Astrocyte (in vitro differentiated cells and primary cell): ENCODE measurements around the gene RAP1GAP. TPM values are rescaled to one million over a fixed set of nuclear protein-coding genes. Genes with fewer than 3 reads are reported as not detected.
A peak's percentile ranks its signal among the peaks of the same experiment; 100 is the strongest.
"Not testable (repeated sequence)": the region's sequence is repeated elsewhere in the genome, so short reads cannot be mapped to it uniquely, and the experiment has no call there.

Source experiments
- DNase-seq: peaks from one replicate; pipeline ENCODE4 v3.0.0-alpha.2; 2010; ENCODE audit warnings: low read depth
- FAIRE-seq: peaks from 2 replicates; lab custom pipeline; 2011; peaks lifted over from hg19 to GRCh38; lab: Jason Lieb, UNC
- H2AFZ ChIP-seq: 2 replicates; pipeline ENCODE4 v1.6.0; 2012; ENCODE audit warnings: low read depth, low read length, inconsistent platforms
- H3K27ac ChIP-seq: 2 replicates; pipeline ENCODE4 v1.5.1; 2011; ENCODE audit warnings: low read depth, low read length, inconsistent platforms
- H3K27me3 ChIP-seq: 2 replicates; pipeline ENCODE4 v1.6.0; 2011; ENCODE audit warnings: low read length, inconsistent platforms; ENCODE audit not compliant: insufficient read depth
- H3K36me3 ChIP-seq: 2 replicates; pipeline ENCODE4 v1.5.1; 2011; ENCODE audit warnings: low read length, inconsistent platforms; ENCODE audit not compliant: insufficient read depth
- H3K4me1 ChIP-seq: 2 replicates; pipeline ENCODE4 v1.5.1; 2011; ENCODE audit warnings: low read length, inconsistent platforms; ENCODE audit not compliant: insufficient read depth
- H3K4me2 ChIP-seq: 2 replicates; pipeline ENCODE4 v1.6.0; 2012; ENCODE audit warnings: low read length, inconsistent platforms
- H3K4me3 ChIP-seq: 2 replicates; pipeline ENCODE4 v1.5.1; 2011; ENCODE audit warnings: low read depth, mild to moderate bottlenecking, low read length, inconsistent platforms; ENCODE audit not compliant: insufficient read depth
- H3K79me2 ChIP-seq: 2 replicates; pipeline ENCODE4 v1.6.0; 2012; ENCODE audit warnings: mild to moderate bottlenecking, low read length, inconsistent platforms; ENCODE audit not compliant: insufficient read depth
- H3K9ac ChIP-seq: 2 replicates; pipeline ENCODE4 v1.6.0; 2012; ENCODE audit warnings: mild to moderate bottlenecking, low read length, inconsistent platforms
- H3K9me3 ChIP-seq: 2 replicates; pipeline ENCODE4 v1.5.1; 2012; ENCODE audit warnings: low read depth, mild to moderate bottlenecking, low read length, inconsistent platforms; ENCODE audit not compliant: insufficient read depth
- H4K20me1 ChIP-seq: 2 replicates; pipeline ENCODE4 v1.6.0; 2012; ENCODE audit warnings: low read length, inconsistent platforms; ENCODE audit not compliant: insufficient read depth
- H3K27ac Mint-ChIP-seq: one replicate; pipeline ENCODE4 v1.8.0; 2021; ENCODE audit warnings: mild to moderate bottlenecking, mixed read lengths; ENCODE audit not compliant: unreplicated experiment
- H3K27me3 Mint-ChIP-seq: one replicate; pipeline ENCODE4 v1.8.0; 2021; ENCODE audit warnings: low read depth, mixed read lengths; ENCODE audit not compliant: unreplicated experiment
- H3K36me3 Mint-ChIP-seq: one replicate; pipeline ENCODE4 v1.8.0; 2021; ENCODE audit warnings: low read depth, mixed read lengths; ENCODE audit not compliant: unreplicated experiment
- H3K4me1 Mint-ChIP-seq: one replicate; pipeline ENCODE4 v1.8.0; 2021; ENCODE audit warnings: low read depth, mixed read lengths; ENCODE audit not compliant: unreplicated experiment
- H3K4me3 Mint-ChIP-seq: one replicate; pipeline ENCODE4 v1.8.0; 2021; ENCODE audit warnings: mild to moderate bottlenecking, moderate library complexity, mixed read lengths; ENCODE audit not compliant: unreplicated experiment
- H3K9me3 Mint-ChIP-seq: one replicate; pipeline ENCODE4 v1.8.0; 2021; ENCODE audit warnings: mild to moderate bottlenecking, mixed read lengths; ENCODE audit not compliant: unreplicated experiment
- EZH2 ChIP-seq: IDR thresholded peaks from 2 replicates; pipeline ENCODE4 v1.6.1; 2012; ENCODE audit warnings: mild to moderate bottlenecking, low read length, inconsistent platforms; ENCODE audit not compliant: insufficient read depth
- total RNA-seq: library from RNA; stranded (reverse); gene quantifications from 2 replicates; pipeline ENCODE4 v1.2.1, GENCODE V29; 2021
- TF ChIP-seq, protein P1 (sequence below): IDR thresholded peaks from 2 replicates; pipeline ENCODE4 v1.5.1; 2011; ENCODE audit warnings: low read depth, mild to moderate bottlenecking, inconsistent platforms, low read length, moderate library complexity; ENCODE audit not compliant: insufficient read depth

RAP1GAP gene
- total RNA-seq, 1 donor from 2014 or later = 3.2 TPM

GRCh38 chr1:21680381-21680780, 11.2 kb upstream of the RAP1GAP start:
- no peaks in the 10 kb centered on the region for H3K27me3 Mint-ChIP-seq
- Histone ChIP-seq H3K27me3 (no peaks in the 10 kb centered on the region), H2AFZ (no peak overlapping the region), H3K9me3 (no peaks in the 10 kb centered on the region), H3K27ac (no peak overlapping the region), H4K20me1 (no peaks in the 10 kb centered on the region), H3K36me3 (peaks cover 9% of the 10 kb centered on the region), H3K4me1 (no peaks in the 10 kb centered on the region), H3K4me2 (no peak overlapping the region), H3K4me3 (no peak overlapping the region), H3K79me2 (no peaks in the 10 kb centered on the region), H3K9ac (no peak overlapping the region)
- no peaks in the 10 kb centered on the region for H3K4me1 Mint-ChIP-seq
- no peak overlapping the region for H3K4me3 Mint-ChIP-seq
- FAIRE-seq = no peak
- no peak overlapping the region for H3K27ac Mint-ChIP-seq
- TF ChIP-seq, protein P1, sequence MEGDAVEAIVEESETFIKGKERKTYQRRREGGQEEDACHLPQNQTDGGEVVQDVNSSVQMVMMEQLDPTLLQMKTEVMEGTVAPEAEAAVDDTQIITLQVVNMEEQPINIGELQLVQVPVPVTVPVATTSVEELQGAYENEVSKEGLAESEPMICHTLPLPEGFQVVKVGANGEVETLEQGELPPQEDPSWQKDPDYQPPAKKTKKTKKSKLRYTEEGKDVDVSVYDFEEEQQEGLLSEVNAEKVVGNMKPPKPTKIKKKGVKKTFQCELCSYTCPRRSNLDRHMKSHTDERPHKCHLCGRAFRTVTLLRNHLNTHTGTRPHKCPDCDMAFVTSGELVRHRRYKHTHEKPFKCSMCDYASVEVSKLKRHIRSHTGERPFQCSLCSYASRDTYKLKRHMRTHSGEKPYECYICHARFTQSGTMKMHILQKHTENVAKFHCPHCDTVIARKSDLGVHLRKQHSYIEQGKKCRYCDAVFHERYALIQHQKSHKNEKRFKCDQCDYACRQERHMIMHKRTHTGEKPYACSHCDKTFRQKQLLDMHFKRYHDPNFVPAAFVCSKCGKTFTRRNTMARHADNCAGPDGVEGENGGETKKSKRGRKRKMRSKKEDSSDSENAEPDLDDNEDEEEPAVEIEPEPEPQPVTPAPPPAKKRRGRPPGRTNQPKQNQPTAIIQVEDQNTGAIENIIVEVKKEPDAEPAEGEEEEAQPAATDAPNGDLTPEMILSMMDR = no peak
- TF ChIP-seq EZH2 = no peak
- no peak for DNase-seq
- H3K36me3 Mint-ChIP-seq = peaks cover 35% of the 10 kb centered on the region
- H3K9me3 Mint-ChIP-seq = peaks cover 5% of the 10 kb centered on the region

GRCh38 chr1:21677168-21677567, 8.0 kb upstream of the RAP1GAP start:
- TF ChIP-seq, protein P1 = no peak
- no peak for TF ChIP-seq EZH2
- H3K4me3 Mint-ChIP-seq = no peak overlapping the region
- Histone ChIP-seq H2AFZ (no peak overlapping the region), H3K27me3 (no peaks in the 10 kb centered on the region), H3K4me2 (no peak overlapping the region), H3K36me3 (peaks cover 4% of the 10 kb centered on the region), H3K4me1 (peaks cover 18% of the 10 kb centered on the region), H3K4me3 (no peak overlapping the region), H4K20me1 (peaks cover 14% of the 10 kb centered on the region), H3K9me3 (no peaks in the 10 kb centered on the region), H3K79me2 (no peaks in the 10 kb centered on the region), H3K27ac (no peak overlapping the region), H3K9ac (no peak overlapping the region)
- H3K27me3 Mint-ChIP-seq = no peaks in the 10 kb centered on the region
- no peaks in the 10 kb centered on the region for H3K9me3 Mint-ChIP-seq
- FAIRE-seq (no peak), DNase-seq (no peak)
- H3K4me1 Mint-ChIP-seq = peaks cover 12% of the 10 kb centered on the region
- H3K27ac Mint-ChIP-seq = no peak overlapping the region
- peaks cover 21% of the 10 kb centered on the region for H3K36me3 Mint-ChIP-seq

GRCh38 chr1:21674957-21675356, 5.8 kb upstream of the RAP1GAP start:
- DNase-seq = no peak
- H3K4me1 Mint-ChIP-seq = peaks cover 20% of the 10 kb centered on the region
- no peak overlapping the region for H3K4me3 Mint-ChIP-seq
- peaks cover 12% of the 10 kb centered on the region for H3K36me3 Mint-ChIP-seq
- no peak overlapping the region for H3K4me3 ChIP-seq
- H3K27me3 Mint-ChIP-seq = no peaks in the 10 kb centered on the region
- no peak overlapping the region for H2AFZ ChIP-seq
- FAIRE-seq = no peak
- H3K27ac Mint-ChIP-seq = no peak overlapping the region
- peaks cover 24% of the 10 kb centered on the region for H3K4me1 ChIP-seq
- no peaks in the 10 kb centered on the region for H3K9me3 ChIP-seq
- peaks cover 34% of the 10 kb centered on the region for H4K20me1 ChIP-seq
- peaks cover 10% of the 10 kb centered on the region for H3K27me3 ChIP-seq
- H3K36me3 ChIP-seq = peaks cover 4% of the 10 kb centered on the region
- TF ChIP-seq, protein P1 = no peak
- no peak for TF ChIP-seq EZH2
- H3K27ac ChIP-seq = no peak overlapping the region
- H3K9me3 Mint-ChIP-seq = no peaks in the 10 kb centered on the region
- no peak overlapping the region for H3K9ac ChIP-seq
- no peaks in the 10 kb centered on the region for H3K79me2 ChIP-seq
- H3K4me2 ChIP-seq = no peak overlapping the region

DNA sequence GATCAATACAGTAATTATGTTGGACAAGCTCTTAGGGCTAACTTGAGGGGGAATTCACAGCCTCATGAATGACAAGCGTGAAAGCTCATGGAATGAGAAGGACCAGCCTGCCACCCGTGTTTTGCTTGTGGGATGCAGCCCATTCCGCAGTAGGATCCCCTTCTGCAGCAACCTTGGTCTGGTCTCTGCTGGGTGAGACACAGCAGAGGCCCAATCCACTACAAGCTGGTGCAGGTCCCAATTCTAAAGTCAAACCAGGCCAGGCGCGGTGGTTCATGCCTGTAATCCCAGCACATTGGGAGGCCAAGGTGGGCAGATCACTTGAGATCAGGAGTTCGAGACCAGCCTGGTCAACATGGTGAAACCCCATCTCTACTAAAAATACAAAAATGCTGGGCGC, 4.7 kb upstream of the RAP1GAP start:
- Histone ChIP-seq H3K27me3 (peaks cover 18% of the 10 kb centered on the region), H3K4me1 (peaks cover 33% of the 10 kb centered on the region), H4K20me1 (peaks cover 39% of the 10 kb centered on the region), H3K4me2 (peak overlapping the region; percentile 56)
- H3K36me3 Mint-ChIP-seq, H3K36me3 ChIP-seq, H3K9ac ChIP-seq, H3K79me2 ChIP-seq, H3K9me3 Mint-ChIP-seq, FAIRE-seq, H3K27ac ChIP-seq, H3K4me3 ChIP-seq, H3K9me3 ChIP-seq, H3K27ac Mint-ChIP-seq, H2AFZ ChIP-seq, H3K27me3 Mint-ChIP-seq, H3K4me3 Mint-ChIP-seq, DNase-seq: not testable (repeated sequence)
- H3K4me1 Mint-ChIP-seq = peaks cover 20% of the 10 kb centered on the region
